ENCODE results near the gene NHEJ1.

Gene NHEJ1

DNA sequence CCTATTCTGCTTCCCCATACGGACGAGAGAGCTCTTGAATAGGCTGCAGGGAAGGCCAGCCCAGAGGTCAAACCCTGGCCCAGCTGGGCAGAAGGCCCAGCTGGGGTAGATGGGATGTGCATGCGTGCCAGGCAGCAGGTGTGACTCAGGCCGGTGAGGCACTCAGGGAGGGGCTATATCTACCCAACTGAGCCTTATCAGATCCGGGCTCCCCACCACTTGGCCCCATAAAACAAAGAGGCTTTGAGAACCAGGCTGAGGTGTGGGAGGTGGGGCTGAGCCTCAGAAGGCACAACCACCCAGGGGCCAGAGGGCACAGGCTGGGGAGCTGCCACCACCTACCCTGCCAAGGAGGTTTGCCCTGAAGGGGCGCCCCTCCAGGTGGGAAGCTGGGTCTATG is 111.3 kb downstream of the NHEJ1 start:
- TF ChIP-seq CTCF (IDR thresholded peaks at IDR 0.05; ENCODE audit: low read length, missing control alignments) = no peak
- DNase-seq (ENCODE audit: low read depth) = no peak

DNA sequence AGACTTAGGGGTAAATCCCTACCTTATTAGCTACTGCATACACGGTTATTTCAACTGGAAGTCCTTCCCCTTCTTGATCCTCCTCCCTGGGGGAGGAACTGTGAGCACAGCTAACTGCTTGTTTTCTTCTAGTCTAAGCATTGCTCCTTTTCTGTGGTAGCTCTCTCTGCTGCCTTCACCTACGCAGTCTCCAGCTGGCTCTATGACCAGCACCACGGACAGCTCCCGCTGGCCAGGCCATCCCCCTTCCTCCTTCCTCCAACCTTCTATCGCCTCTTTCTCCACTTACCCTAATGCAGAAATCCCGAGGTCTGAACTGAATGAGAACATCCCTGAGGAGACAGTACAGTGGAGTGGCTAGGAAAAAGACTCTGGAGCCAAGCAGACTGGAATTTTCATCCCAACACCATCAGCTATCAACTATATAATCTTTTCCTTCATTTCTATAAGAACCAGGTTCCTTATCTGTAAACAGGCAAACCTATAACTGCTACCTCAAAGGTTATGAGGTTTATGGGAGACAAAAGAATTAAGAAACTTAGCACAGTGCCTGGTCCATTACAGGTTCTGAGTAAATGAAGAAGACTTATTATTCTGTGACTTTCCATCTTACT is 114.6 kb downstream of the NHEJ1 start:
- no peak for TF ChIP-seq CTCF (IDR thresholded peaks at IDR 0.05; ENCODE audit: low read length, missing control alignments)
- peak; percentile 61 for DNase-seq (ENCODE audit: low read depth)
- H3K4me3 ChIP-seq (replicated peaks; ENCODE audit: low read depth, low read length) = no peak overlapping the region

More for the DNA sequence above, 111.3 kb downstream of the NHEJ1 start:
- no peak overlapping the region for H3K4me3 ChIP-seq (replicated peaks; ENCODE audit: low read depth, low read length)

DNA sequence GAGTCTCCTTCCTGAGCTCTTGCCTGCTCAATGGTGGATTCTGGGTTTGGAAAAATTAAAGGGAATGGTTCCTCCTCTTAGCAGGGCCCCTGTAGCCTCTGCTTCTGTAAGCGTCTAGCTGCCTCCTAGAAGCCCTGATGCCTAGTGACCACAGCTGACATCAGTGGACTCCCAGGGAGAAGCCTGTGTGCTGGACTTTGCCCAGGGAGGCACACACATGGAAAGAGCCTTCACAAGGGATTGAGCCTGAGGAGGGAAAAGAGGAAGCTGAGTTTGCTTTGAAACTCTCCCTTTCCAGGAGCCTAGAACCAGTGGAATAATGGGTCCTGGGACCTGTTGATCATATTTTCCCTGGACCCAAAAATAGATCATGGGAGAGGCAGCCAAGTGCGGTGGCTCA is 117.9 kb downstream of the NHEJ1 start:
- no peak overlapping the region for H3K4me3 ChIP-seq (replicated peaks; ENCODE audit: low read depth, low read length)
- TF ChIP-seq CTCF (IDR thresholded peaks at IDR 0.05; ENCODE audit: low read length, missing control alignments) = no peak
- no peak for DNase-seq (ENCODE audit: low read depth)

GRCh38 chr2:219042157-219042556 is 118.5 kb downstream of the NHEJ1 start:
- no peak for TF ChIP-seq CTCF (IDR thresholded peaks at IDR 0.05; ENCODE audit: low read length, missing control alignments)
- DNase-seq (ENCODE audit: low read depth) = no peak
- H3K4me3 ChIP-seq (replicated peaks; ENCODE audit: low read depth, low read length) = no peak overlapping the region

DNA sequence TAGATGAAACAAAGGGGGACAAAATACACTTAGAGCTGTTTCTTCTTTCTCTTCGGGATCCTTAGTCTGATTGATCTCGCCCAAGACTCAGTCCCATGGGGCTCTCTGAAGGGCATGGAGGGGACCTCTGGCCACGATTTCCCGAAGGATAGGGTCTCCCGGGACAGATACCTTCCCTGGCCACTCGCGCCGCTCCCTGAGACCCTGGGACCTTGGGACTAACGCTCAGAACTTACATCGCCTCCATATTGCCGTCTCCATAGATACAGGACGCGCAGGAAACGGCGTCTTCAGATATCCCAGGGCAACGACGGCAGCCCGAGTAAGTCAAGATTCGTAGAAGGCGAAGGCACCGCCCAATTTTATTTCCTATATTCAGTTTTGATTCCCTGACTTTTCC is 119.4 kb downstream of the NHEJ1 start, which contains the start of gene CFAP65:
Gene CFAP65, minus strand, starts transcription at position 265 of the 400 bp plus-strand sequence. CDS start 2,468 bp downstream, outside the sequence.
- TF ChIP-seq CTCF (IDR thresholded peaks at IDR 0.05; ENCODE audit: low read length, missing control alignments) = no peak
- H3K4me3 ChIP-seq (replicated peaks; ENCODE audit: low read depth, low read length) = peak within 1 kb of the TSS; percentile 57
- DNase-seq (ENCODE audit: low read depth) = peak; percentile 73

GRCh38 chr2:219038600-219038999 is 122.0 kb downstream of the NHEJ1 start:
- no peak for TF ChIP-seq CTCF (IDR thresholded peaks at IDR 0.05; ENCODE audit: low read length, missing control alignments)
- H3K4me3 ChIP-seq (replicated peaks; ENCODE audit: low read depth, low read length) = no peak overlapping the region
- no peak for DNase-seq (ENCODE audit: low read depth)

All from fibroblast of pulmonary artery (primary cell).